GM12875 (cell line): ENCODE results near the gene VMA21.

Source experiments
- H3K4me3 ChIP-seq: one replicate; pipeline ENCODE4 v1.5.1; 2011; ENCODE audit warnings: low read depth, low read length, control low read depth
- CTCF ChIP-seq: IDR thresholded peaks from 2 replicates; pipeline ENCODE4 v1.5.1; 2011; ENCODE audit warnings: low read depth, mild to moderate bottlenecking, control low read depth, inconsistent platforms, low read length, moderate library complexity, borderline replicate concordance; ENCODE audit not compliant: insufficient read depth

VMA21 gene

GRCh38 chrX:151396825-151397740 lies at the start of gene VMA21:
VMA21 (plus strand) TSS chrX:151397206; CDS start chrX:151397309, 103 bp downstream.
- peak within 1 kb of the TSS; percentile 85 for H3K4me3 ChIP-seq
- TF ChIP-seq CTCF, result no peak

- TF ChIP-seq CTCF, result no peak
- H3K4me3 ChIP-seq, result no peak overlapping the region
These were observed 37.7 kb upstream of the VMA21 start for GRCh38 chrX:151359341-151359740.

DNA sequence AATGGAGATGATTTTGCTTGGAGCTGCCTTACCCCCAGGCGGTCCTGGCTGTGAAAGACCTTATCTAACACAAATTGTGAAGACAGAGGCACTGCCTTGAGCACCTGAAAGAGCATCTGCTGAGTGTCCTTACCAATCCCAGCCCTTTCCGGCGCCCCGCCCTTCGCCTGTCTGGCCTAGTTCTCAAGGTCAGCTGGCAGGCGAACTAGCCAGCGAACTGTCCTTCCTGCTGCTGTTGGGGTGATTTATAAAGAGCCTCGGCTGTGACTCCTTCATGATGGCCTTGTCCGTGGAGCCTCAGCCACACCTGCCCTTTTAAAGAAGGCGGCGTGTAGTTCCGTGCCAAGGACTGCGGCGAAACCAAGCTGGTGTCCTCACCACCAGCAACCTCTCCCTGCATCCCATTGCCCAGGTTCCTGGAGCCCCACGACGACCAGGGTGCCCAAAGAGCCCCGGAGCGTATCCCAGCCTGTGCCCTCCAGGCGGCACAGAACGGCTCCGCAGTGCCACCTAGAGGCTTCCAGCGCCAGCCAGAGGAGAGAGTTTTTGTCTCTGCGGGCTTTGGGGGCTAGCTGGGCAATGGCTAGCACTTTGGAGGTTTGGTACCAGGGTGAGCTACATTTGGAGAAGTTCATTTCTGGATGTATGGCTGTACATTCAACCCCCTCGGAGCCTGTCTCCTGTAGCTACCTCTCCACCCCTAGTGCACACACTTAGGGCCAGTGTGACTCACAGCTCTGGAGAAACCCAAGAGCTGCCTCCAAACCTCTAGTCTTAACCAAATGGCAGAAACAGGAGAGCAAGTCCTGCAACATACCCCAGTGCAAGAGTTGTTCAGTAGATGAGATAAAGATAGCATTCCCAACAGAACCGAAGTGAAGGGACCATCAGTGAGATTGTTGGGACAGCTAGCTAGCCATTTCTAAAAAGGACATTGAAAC lies 36.8 kb upstream of the VMA21 start:
- H3K4me3 ChIP-seq, result no peak overlapping the region

DNA sequence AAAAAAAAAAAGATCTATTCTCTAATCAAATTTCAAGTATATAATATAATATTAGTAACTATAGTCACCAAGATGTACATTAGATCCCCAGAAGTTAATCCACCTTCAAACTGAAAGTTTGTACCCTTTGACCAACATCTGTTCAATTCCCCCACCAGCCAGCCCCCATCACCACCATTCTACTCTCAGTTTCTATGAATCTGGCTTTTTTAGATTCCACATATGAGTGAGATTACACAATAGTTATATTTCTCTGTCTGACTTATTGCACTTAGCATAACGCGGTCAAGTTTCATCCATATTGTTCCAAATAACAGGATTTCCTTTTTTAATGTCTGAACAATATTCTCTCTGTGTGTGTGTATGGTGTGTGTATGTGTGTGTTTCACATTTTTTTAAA lies 33.7 kb upstream of the VMA21 start:
- no peak for TF ChIP-seq CTCF
- no peak overlapping the region for H3K4me3 ChIP-seq

More for the DNA sequence above, 36.8 kb upstream of the VMA21 start:
- TF ChIP-seq CTCF, result peak; percentile 87

DNA sequence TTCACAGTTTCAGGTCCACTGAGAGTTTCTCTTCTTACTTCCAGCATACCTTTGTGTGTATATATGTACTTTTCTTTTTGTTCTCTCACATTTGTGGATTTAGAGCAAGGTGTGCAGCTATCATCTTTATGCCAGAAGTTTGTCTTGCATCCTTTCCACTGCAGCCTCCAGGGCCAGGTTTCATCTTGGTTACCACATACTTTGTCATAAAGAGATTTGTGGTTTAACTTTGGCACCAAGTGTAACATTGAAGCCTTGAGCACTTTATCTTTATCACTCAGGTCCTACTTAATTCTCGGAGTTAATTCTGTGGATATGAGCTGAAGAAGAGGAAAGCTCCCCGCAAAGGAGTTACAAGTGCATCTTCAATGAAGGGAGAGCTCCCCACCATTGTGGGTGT lies 31.4 kb upstream of the VMA21 start:
- no peak overlapping the region for H3K4me3 ChIP-seq
- TF ChIP-seq CTCF, result no peak

DNA sequence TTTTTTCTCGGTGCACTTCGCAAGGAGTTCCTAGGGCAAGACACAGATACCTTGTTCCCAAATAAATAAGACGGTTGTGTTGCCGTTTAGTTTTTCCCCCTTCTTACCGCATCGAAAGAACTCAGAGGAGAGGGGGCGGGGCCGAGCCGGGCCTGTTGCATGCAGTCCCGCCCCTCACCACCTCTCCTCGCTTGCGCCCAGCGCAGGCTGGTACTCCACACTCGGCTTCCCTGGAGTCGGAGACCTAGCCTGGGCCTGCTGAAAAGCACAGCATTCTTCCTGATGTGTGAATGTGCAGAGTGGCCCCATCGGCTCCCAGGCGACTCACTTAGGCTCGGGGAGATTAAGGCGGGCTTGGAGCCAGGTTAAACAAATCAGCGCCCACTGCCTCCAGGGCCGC lies 26.1 kb upstream of the VMA21 start:
- TF ChIP-seq CTCF, result no peak
- H3K4me3 ChIP-seq, result no peak overlapping the region
